Measurements from ENCODE around the gene DDA1. TPM values are rescaled to one million over a fixed set of nuclear protein-coding genes. Genes with fewer than 3 reads are reported as not detected.

Gene DDA1
- total and polyA plus RNA-seq, 2 of the 13 experiments (the other 11 are each of a cell fraction or from before 2014, with no cell fraction given), result 24.5 to 26.0 TPM

DNA sequence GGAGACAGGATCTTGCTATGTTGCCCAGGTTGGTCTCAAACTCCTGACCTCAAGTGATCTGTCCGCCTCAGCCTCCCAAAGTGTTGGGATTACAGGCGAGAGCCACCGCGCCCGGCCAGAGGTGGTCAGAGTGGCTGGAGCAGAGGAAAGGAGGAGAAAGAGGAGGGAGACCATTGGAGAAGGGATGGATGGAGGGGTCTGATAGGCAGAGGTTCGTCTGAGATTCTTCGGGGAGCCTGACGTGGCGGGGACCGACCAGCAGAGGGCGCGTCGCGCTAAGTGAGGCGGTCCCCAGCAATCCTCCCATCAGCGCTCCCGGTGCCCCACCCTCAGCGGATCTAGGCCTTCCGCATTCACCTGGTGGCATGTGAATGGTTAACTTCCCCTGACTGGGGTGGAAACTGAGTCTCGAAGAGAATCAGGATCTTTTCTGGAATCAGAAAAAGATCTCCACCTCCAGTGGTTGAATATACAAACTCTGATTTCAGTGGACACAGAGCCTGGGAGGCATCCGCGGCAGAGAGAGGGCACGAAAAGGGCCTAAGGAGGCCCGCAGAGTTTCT lies 36.8 kb downstream of the DDA1 start (continued):
- peak; percentile 59; the same call in 1 of the 2 replicates for TF ChIP-seq KLF12 (CRISPR knock-in tag; IDR thresholded peaks at IDR 0.05; ENCODE audit: borderline replicate concordance)
- TF ChIP-seq, protein P1, sequence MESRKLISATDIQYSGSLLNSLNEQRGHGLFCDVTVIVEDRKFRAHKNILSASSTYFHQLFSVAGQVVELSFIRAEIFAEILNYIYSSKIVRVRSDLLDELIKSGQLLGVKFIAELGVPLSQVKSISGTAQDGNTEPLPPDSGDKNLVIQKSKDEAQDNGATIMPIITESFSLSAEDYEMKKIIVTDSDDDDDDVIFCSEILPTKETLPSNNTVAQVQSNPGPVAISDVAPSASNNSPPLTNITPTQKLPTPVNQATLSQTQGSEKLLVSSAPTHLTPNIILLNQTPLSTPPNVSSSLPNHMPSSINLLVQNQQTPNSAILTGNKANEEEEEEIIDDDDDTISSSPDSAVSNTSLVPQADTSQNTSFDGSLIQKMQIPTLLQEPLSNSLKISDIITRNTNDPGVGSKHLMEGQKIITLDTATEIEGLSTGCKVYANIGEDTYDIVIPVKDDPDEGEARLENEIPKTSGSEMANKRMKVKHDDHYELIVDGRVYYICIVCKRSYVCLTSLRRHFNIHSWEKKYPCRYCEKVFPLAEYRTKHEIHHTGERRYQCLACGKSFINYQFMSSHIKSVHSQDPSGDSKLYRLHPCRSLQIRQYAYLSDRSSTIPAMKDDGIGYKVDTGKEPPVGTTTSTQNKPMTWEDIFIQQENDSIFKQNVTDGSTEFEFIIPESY (CRISPR knock-in tag; IDR thresholded peaks at IDR 0.05), result peak; percentile 45; the same call in 1 of the 2 replicates
- no peak for TF ChIP-seq ZNF136 (CRISPR knock-in tag; IDR thresholded peaks at IDR 0.05; ENCODE audit: low read depth)
- no peak for TF ChIP-seq ZNF543 (CRISPR knock-in tag; IDR thresholded peaks at IDR 0.05)
- TF ChIP-seq ASH2L (IDR thresholded peaks at IDR 0.05; ENCODE audit: insufficient read length, low read depth, low read length), result no peak
- no peak for TF ChIP-seq ZNF274 (CRISPR knock-in tag; IDR thresholded peaks at IDR 0.05)
- TF ChIP-seq, protein P2, sequence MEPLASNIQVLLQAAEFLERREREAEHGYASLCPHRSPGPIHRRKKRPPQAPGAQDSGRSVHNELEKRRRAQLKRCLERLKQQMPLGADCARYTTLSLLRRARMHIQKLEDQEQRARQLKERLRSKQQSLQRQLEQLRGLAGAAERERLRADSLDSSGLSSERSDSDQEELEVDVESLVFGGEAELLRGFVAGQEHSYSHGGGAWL (CRISPR knock-in tag; IDR thresholded peaks at IDR 0.05), result peak; percentile 46; the same call in 1 of the 2 replicates
- no peak; the same call in 1 of the 2 replicates for TF ChIP-seq NFKB2 (CRISPR knock-in tag; IDR thresholded peaks at IDR 0.05; ENCODE audit: borderline replicate concordance)
- peak; percentile 89 for TF ChIP-seq ZNF652 (CRISPR knock-in tag; IDR thresholded peaks at IDR 0.05; ENCODE audit: borderline replicate concordance, low read depth)
- TF ChIP-seq FOXJ3 (CRISPR knock-in tag; IDR thresholded peaks at IDR 0.05; ENCODE audit: borderline replicate concordance), result no peak
- no peak for TF ChIP-seq ZNF451 (CRISPR knock-in tag; IDR thresholded peaks at IDR 0.05)
- TF ChIP-seq, protein P3, sequence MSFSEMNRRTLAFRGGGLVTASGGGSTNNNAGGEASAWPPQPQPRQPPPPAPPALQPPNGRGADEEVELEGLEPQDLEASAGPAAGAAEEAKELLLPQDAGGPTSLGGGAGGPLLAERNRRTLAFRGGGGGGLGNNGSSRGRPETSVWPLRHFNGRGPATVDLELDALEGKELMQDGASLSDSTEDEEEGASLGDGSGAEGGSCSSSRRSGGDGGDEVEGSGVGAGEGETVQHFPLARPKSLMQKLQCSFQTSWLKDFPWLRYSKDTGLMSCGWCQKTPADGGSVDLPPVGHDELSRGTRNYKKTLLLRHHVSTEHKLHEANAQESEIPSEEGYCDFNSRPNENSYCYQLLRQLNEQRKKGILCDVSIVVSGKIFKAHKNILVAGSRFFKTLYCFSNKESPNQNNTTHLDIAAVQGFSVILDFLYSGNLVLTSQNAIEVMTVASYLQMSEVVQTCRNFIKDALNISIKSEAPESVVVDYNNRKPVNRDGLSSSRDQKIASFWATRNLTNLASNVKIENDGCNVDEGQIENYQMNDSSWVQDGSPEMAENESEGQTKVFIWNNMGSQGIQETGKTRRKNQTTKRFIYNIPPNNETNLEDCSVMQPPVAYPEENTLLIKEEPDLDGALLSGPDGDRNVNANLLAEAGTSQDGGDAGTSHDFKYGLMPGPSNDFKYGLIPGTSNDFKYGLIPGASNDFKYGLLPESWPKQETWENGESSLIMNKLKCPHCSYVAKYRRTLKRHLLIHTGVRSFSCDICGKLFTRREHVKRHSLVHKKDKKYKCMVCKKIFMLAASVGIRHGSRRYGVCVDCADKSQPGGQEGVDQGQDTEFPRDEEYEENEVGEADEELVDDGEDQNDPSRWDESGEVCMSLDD (CRISPR knock-in tag; IDR thresholded peaks at IDR 0.05; ENCODE audit: borderline replicate concordance), result no peak
- TF ChIP-seq, protein P4, sequence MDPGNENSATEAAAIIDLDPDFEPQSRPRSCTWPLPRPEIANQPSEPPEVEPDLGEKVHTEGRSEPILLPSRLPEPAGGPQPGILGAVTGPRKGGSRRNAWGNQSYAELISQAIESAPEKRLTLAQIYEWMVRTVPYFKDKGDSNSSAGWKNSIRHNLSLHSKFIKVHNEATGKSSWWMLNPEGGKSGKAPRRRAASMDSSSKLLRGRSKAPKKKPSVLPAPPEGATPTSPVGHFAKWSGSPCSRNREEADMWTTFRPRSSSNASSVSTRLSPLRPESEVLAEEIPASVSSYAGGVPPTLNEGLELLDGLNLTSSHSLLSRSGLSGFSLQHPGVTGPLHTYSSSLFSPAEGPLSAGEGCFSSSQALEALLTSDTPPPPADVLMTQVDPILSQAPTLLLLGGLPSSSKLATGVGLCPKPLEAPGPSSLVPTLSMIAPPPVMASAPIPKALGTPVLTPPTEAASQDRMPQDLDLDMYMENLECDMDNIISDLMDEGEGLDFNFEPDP (CRISPR knock-in tag; conservative IDR thresholded peaks at IDR 0.05), result no peak
- TF ChIP-seq, protein P5, sequence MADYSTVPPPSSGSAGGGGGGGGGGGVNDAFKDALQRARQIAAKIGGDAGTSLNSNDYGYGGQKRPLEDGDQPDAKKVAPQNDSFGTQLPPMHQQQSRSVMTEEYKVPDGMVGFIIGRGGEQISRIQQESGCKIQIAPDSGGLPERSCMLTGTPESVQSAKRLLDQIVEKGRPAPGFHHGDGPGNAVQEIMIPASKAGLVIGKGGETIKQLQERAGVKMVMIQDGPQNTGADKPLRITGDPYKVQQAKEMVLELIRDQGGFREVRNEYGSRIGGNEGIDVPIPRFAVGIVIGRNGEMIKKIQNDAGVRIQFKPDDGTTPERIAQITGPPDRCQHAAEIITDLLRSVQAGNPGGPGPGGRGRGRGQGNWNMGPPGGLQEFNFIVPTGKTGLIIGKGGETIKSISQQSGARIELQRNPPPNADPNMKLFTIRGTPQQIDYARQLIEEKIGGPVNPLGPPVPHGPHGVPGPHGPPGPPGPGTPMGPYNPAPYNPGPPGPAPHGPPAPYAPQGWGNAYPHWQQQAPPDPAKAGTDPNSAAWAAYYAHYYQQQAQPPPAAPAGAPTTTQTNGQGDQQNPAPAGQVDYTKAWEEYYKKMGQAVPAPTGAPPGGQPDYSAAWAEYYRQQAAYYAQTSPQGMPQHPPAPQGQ (CRISPR knock-in tag; IDR thresholded peaks at IDR 0.05; ENCODE audit: borderline replicate concordance), result no peak
- TF ChIP-seq ZNF468 (CRISPR knock-in tag; IDR thresholded peaks at IDR 0.05), result no peak
- TF ChIP-seq, protein P6, sequence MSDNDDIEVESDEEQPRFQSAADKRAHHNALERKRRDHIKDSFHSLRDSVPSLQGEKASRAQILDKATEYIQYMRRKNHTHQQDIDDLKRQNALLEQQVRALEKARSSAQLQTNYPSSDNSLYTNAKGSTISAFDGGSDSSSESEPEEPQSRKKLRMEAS (IDR thresholded peaks at IDR 0.05), result no peak
- TF ChIP-seq ZNF713 (CRISPR knock-in tag; IDR thresholded peaks at IDR 0.05), result no peak
- TF ChIP-seq, protein P7, sequence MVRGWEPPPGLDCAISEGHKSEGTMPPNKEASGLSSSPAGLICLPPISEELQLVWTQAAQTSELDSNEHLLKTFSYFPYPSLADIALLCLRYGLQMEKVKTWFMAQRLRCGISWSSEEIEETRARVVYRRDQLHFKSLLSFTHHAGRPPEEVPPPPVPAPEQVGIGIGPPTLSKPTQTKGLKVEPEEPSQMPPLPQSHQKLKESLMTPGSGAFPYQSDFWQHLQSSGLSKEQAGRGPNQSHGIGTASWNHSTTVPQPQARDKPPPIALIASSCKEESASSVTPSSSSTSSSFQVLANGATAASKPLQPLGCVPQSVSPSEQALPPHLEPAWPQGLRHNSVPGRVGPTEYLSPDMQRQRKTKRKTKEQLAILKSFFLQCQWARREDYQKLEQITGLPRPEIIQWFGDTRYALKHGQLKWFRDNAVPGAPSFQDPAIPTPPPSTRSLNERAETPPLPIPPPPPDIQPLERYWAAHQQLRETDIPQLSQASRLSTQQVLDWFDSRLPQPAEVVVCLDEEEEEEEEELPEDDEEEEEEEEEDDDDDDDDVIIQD (CRISPR knock-in tag; IDR thresholded peaks at IDR 0.05; ENCODE audit: low read depth), result no peak
- no peak for TF ChIP-seq HDAC2 (CRISPR knock-in tag; IDR thresholded peaks at IDR 0.05)
